T-helper 1 cell treated with Interleukin-12 subunit alpha and Interleukin-12 subunit beta and Interleukin-4 antibody, amounts not matched to agents 30 ng/mL and 1 ng/mL, for 36 hours (primary cell): Measurements from ENCODE around the gene RGPD8. TPM values are rescaled to one million over a fixed set of nuclear protein-coding genes. Genes with fewer than 3 reads are reported as not detected.
"Not testable (repeated sequence)": the region's sequence is repeated elsewhere in the genome, so short reads cannot be mapped to it uniquely, and the experiment has no call there.

Experiments
- intact Hi-C: fragments of 100-400 bp; cut with micrococcal nuclease; formaldehyde crosslinking; loops from one replicate; pipeline ENCODE4 v1.15.1; 2024
- total RNA-seq: library from RNA; stranded (reverse); gene quantifications from 2 replicates; pipeline ENCODE4 v1.2.3, GENCODE V29; 2022

The RGPD8 gene
- 8.4 and 9.9 TPM in 2 replicates for total RNA-seq

DNA sequence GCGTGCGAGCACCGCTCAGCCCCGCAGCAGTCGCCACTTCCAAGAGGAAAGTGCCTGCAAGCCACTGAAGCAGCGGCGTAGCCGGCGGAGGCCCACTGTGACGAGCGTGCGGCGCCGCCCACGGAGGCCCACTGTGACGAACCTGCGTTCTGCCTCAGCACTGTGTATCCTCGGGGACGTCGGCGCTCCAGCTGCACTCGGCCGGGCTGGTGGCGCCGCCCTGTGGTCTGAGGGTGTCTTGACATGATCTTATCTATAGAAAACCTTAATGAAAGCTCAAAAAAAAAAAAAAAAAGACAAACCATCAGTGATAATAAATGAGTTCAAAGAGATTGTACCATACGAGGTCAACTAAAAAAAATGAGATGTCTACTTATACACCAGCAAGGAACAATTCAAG is at the start of gene RGPD8:
RGPD8 (minus strand) TSS at position 166 of the 400 bp plus-strand sequence. CDS start 192 bp downstream, outside the sequence.
- intact Hi-C loops: loop anchor here (1.0 to 5.0 kb wide), 7 partner anchors 49 to 546 kb away; partner anchors contain the start of genes CHCHD5, TMEM87B and TTL

DNA sequence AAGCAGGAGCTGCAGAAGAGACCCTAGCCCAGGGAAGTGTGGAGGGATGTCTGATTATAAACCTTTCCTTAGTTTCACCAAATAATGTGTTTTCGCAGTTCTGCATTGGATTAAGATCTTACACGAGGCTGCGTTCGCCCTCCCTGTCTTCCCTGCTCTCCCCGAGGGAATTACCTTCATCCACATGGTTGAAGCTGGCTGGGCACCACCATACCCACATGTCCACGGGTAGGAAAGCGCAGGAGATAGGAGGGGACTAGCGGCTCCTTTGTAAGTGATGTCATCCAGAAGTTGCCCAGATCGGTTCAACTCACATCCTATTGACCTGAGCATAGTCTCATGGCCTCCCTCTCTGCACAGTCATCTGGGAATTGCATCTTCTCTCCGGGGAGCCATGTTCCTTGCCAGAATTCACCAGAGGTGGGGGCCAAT is 49.6 kb upstream of the RGPD8 start:
- intact Hi-C loops: loop anchor here (2.0 to 5.0 kb wide), 4 partner anchors 50 to 689 kb away; partner anchors contain the start of genes PSD4 and RGPD8

DNA sequence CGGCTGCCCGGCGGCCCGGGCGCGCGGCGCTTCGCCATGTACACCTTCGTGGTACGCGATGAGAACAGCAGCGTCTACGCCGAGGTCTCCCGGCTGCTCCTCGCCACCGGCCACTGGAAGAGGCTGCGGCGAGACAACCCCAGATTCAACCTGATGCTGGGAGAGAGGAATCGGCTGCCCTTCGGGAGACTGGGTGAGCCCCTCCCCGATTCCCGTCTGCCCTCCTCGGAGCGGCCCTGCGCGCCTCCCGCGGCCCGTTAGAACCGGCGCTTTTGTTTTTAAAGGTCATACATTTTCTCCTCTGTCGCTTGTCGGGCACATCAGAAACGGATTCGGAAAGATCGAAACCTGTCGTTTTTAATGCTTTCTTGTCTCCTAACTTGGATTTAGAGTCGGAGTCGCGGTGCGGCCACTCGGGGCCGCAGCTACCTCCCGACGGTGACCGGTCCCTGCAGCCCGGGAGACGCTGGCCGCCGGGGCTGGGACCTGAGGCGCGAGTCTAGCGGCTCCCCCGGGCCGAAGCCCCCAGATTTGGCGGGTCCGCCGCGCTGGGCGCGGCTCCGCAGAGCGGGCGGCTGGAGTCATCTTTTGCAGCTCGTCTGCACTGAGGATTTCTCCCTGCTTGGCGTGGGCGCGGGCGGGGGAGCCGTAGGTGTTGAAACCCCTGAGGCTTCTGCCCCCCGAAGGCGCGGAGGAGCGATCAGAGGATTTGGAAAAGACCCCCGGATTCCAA is 49.0 kb upstream of the RGPD8 start:
- intact Hi-C loops: loop anchor here (1.0 to 5.0 kb wide), 6 partner anchors 50 to 690 kb away; partner anchors contain the start of genes CKAP2L, PSD4, RGPD8 and ZC3H6

DNA sequence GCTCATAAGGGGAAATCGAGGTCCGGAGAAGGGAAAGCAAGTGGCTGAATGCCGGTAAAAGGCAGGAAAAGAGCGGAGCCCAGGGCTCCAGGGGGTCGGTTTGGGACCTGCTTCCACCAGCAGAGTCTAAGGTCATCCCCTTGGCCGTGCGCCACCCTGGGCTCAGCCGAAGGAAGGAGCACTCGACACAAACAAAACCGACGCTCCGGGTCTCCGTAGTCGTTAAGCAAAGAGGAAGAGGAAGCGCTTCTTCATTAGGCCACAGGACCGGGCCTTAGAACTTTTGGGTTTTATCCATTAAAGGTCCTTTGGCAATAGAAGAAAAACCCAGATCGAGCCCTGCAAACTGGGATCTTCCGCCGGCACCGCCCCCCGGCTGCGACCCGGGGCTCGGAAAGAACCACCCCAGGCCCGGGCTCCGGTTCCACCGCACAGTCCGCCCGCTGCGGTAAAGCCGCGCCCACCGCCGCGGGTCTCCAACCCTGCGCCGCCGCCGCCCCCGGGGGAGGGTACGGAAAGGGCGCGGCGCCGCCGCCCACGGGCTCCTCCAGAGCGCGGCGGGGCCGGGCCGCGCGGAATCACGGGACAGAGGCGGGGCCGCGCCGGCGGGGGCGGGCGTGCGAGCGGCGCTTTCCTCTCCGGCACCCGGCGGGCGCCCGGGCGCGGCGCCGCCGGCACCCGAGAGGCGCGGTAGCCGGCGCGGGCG is 48.2 kb upstream of the RGPD8 start, which contains the start of gene TTL:
TTL (plus strand) TSS at position 629 of the 706 bp plus-strand sequence. CDS start 189 bp downstream, outside the sequence.
- intact Hi-C loops: loop anchor here (1.0 to 5.0 kb wide), 14 partner anchors 49 to 691 kb away; partner anchors contain the start of genes ANAPC1, CKAP2L, POLR1B and PSD4

DNA sequence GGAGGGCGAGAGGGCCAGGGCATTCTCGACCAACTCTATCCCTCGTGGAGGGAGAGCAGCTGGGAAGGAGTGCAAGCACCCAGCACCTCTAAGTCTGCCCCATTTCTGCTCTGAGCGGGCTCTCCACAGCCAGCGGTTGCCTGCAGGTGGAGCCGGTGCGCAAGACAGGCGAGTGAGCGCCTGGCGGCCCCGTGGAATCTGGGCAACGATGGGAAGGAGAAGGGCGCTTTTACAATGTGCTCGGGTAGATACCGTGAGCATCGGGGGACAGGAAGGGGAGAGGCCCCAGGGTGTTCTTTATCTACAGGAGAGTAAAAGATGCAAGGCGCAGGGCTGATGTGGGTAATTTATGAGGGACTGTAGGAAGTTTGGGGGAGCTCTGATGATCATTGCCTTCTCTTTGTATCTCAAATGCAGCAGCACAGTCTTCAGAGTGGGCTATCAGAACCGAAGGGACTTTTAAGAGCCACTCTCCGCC is 47.6 kb upstream of the RGPD8 start:
- intact Hi-C loops: loop anchor here (1.0 to 5.0 kb wide), 11 partner anchors 61 to 691 kb away; partner anchors contain the start of genes ANAPC1, POLR1B, PSD4 and SLC20A1

DNA sequence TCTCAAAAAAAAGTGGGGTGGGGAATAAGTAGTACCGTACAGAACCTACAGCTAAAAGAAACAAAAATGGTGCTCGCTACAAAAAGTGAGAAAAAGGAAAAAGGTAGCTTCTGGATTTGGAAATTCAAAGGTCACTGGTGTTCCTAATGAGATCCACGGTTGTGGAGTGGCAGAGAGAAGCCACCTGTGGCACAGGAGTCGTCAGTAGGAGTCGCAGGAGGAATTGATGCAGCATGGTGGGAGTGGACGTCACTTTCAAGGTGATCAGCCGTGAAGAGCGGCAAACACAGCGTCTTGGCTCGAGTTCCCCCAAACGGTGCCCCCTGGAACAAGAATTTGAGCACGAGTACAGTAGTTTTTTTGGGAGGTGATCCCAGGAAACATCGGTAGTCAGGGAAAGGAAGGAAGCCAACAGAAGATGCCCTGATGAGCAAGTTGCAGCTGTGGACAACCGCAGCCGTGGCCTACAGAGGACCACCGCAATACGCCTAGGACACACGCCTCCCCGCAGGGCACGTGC is 47.1 kb upstream of the RGPD8 start:
- intact Hi-C loops: loop anchor here (1.0 to 5.0 kb wide), 11 partner anchors 62 to 692 kb away; partner anchors contain the start of genes ANAPC1, POLR1B, PSD4 and SLC20A1

DNA sequence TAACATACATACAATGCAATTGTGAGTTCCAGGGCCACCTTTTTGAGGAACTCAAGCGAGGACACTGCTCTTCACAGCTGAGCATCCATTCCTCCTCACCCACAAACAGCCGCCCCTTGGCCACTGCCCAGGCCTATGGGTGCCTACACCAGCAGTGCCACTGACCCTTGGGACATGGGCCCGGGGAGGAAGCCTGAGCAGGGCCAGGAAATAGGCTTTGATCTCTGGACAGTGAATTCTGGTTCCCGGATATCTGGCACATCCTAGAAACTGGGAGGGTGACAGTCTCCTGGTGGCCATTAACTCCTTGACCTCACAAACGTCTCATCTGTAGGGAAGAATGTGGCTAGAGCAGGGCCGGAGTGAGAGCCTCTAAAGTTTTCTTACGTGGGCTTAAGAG is 43.0 kb upstream of the RGPD8 start:
- intact Hi-C loops: no loop called here

DNA sequence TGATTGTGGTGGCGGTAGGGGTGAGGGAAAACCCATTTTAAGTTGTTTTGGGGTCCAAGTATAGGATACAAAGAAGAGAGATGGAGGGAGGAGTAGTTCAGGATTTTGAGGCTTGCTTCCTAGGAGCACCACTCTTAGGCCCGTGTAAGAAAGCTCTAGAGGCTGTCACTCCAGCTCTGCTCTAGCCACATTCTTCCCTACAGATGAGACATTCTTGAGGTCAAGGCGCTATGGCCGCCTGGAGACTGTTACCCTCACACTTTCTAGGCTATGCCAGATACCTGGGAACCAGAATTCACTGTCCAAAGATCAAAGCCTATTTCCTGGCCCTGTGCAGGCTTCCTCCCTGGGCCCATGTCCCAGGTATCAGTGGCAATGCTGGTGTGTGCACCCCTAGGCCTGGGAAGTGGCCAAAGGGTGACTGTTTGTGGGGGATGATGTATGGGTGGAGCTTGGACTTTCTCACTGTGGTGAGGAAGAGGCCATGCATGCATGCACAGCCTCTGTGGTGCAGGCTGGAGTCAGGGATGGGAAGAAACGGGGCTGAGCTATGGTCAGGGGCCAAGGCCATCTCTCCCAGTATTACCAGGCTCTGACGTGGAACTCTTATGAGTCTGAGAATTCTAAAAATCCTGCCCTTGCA is 41.5 kb upstream of the RGPD8 start:
- intact Hi-C loops: no loop called here

DNA sequence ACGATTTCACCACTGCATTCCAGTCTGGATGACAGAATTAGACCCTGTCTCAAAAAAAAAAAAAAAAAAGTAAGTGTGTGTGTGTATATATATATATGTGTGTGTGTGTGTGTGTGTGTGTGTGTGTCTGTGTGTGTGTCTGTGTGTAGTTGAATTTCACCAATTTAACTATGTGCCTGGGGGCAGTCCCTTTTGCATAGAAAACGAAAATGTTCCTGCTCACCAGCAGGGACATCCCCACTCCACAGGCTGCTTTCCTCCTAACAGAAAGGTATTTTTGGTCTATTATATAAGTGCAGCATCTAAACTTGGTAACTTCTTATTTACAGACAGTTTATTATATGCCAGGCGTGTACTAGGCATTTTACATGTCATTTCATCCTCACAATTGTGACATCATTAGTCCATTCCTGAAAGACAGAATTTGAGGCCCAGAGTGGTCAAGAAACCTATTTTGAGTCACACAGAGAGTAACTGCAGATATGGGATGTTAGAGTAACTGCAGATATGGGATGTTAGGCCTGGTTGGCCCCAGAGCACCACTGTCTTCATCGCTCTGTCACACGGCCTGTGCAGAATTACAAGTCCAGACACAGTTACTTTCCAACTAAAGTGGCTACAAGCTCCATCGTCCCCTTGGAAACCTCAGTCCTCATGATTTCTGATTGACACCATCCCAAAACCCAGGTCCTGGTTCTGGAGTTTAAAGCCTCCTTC is 39.3 kb upstream of the RGPD8 start:
- intact Hi-C loops: no loop called here

DNA sequence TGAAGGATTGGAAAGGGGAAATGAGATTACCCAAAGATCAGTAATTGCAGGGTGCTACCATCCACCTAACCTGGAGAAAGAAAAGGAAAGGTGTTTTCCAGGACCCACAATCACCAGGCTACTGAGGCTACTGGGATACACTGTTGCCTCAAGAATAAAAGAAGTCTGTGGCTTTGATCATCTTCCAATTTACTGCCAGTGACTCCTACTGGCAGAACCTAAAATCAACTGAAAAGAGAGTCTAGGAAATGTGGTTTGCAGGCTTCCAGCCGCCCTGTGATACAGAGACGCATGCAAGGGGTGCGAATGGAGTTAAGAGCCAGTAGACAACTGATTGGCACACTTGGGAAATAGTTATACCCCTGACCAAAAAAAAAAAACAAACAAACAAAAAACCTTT is 31.9 kb upstream of the RGPD8 start:
- intact Hi-C loops: no loop called here

DNA sequence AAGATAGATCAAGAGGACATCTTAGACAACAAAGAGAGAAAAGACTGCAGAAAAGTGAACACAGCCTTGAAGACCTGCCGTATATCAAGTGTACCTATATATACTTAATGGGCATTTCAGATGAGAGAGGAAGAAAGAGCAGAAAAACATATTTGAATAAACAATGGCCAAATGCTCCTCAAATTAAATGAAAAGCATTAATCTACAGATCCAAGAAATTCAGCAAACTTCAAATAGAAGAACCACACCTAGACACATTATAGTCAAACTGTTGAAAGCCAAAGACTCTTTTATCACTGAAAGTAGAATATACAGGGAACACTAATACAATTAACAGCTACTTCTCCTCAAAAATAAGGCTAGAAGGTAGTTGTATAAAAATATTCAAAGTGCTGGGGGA is 29.8 kb upstream of the RGPD8 start:
- intact Hi-C loops: no loop called here

DNA sequence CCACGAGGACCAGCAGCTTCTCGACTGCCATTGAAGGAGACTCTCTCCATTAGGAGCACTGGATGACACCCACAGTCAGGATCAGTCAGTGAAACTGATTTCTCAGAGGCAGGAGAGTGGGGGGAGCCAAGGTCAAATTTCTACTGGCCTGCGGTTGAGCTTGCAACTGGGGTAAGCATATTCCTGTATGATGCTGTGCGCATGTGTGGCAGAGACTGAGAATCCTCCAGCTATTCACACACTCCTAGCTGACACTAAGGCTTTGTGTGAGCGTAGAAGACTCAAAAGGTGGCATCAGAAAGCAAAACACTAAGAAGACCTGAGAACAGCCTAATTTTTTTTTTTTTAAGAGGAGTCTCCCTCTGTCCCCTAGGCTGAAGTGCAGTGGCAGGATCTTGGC is 28.7 kb upstream of the RGPD8 start:
- intact Hi-C loops: no loop called here

DNA sequence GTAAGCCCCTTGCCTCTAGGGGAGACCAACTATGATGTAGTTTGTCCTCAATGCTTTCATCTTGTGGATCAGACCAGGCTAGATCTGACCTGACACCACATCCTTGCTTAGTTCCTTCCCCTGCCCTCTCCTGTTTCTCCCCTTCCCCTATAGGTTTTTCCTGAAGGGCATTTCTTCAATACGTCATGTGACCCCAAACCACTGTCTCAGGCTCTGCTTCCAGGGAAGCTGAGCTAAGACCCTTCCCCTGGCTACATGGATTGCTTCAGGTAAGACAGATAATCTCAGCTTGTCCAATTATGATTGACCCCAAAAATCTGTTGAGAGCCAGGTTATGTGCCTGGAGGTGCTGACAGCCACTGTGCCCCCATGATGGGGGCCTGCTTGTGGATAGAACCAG is 25.9 kb upstream of the RGPD8 start:
- intact Hi-C loops: no loop called here

DNA sequence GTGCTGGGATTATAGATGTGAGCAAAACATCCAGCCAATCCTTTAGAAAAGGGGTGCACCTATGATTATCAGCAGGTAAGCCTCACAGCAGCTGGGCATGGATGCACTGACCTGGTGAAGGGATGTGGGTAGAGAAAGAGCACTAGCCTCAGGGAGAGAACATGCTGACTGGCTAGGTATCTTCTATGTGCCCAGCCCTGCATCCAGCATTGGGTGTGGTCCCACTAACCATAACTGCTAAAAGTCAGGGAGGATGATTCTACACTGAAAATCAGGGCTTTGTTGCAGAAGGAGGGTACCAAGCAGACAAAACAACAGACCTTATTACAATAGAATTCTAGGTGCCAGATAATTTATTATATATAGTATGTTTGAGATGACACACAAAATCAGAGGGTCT is 21.1 kb upstream of the RGPD8 start:
- intact Hi-C loops: no loop called here

DNA sequence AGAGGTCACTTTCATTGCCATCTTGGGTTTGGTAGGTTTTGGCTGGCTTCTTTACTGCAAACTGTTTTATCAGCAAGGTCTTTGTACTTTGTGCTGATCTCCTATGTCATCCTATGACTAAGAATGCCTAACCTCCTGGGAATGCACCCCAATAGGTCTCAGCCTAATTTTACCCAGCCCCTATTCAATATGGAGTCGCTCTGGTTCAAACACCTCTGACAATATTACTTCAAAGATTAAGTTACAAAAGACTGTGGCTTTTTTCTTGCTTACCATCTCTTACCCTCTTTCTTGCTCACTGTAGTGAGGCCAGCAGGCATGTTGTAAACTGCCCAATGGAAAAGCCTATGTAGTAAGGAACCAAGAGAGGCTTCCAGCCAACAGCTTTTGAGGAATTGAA is 17.9 kb upstream of the RGPD8 start:
- intact Hi-C loops: no loop called here

DNA sequence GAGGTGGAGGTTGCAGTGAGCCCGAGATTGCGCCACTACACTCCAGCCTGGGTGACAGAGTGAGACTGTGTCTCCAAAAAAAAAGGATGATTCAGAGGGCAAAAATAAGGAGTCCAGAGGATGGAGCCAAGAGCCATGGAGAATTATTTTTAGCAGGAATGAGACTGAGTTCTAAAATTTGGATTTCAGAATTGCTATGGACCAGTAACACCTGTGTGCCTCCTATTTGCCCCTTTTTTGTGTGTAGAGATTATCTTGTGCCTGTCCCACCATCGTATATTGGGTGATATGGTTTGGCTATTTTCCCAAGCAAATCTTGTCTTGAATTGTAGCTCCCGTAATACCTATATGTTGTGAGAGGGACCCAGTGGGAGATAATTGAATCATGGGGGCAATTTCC is 16.4 kb upstream of the RGPD8 start:
- intact Hi-C loops: no loop called here

DNA sequence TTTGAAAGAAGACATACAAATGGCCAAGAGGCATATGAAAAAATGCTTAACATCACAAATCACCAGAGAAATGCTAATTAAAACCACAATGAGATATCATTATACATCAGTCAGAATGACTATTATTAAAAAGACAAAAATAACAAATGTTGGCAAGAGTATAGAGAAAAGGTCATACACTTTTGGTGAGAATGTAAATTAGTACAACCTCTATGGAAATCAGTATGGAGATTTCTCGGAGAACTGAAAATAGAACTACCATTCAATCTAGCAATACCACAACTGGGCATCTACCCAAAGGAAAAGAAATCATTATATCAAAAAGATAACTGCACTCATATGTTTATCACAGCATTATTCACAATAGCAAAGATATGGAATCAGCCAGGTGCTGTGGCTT is 10.8 kb upstream of the RGPD8 start:
- intact Hi-C loops: not testable (repeated sequence)

DNA sequence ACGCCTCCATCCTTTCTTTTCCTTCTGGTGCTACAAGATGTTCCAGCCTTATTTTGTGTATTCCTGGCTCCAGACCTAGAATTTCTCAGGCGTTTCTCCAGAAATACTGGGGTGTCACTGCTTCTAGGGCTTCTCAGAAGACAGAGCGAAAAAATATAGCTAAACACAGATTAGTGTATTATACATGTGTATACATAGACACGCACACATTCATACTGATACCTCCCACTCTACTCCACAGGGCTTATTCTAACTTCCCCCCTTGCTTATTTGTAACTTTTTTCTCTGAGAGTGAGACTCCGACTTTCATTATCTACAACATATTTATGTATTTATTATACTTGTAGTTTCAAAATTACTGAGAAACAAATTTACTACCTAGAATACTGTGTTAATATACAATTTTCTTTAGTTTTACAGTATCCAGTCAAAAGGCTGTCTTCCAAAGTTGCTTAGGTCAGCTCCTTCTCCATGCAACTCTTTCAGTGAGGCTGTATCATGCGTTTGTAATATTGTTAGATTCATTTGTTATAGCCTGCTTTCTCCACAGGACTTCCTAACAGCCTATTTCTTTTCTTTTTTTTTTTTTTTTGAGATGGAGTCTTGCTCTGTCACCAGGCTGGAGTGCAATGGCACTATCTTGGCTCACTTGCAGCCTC is 5.3 kb upstream of the RGPD8 start:
- intact Hi-C loops: not testable (repeated sequence)

DNA sequence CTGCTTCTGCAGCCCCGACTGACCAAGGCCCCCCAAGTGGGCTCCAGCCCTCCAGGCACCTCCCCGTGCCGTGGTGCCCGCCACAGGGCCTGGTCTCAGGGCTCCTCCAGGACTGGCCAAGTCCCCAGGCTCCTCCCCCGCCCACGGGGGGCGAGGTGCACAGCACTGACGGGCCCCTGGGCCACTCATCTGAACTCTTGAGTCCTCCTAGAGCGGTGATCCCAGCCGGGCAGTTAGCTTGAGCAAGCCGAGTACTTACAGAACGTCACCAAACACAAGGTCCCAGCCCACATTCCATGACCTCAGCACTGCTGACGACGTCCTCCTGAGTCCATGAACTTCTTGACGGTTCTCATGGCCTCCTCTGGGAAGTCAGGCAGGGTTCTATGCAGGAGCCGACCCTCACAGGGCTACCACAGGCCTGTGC is 4.0 kb upstream of the RGPD8 start:
- intact Hi-C loops: not testable (repeated sequence)

DNA sequence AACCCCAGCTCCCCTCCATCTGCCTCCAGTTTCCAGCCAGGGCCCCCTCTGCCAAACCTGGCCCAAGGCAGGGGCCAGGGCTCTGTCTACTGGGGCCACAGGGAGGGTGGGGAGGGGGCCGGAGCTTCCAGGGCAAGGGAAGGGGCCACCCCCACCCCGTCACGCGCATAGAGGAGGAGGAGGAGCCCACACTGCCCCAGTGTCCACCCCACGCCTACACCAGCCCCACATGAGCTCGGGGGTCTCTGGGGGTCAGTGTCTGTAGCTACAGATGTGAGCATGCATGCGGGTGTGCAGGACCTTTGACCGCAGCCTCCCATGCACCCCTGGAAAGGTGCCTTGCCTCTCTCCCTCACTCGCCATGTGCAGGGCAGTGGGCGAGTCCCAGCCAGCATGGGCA is 3.5 kb upstream of the RGPD8 start:
- intact Hi-C loops: not testable (repeated sequence)
